ENCODE measurements around the gene TOR3A. TPM values are rescaled to one million over a fixed set of nuclear protein-coding genes. Genes with fewer than 3 reads are reported as not detected.

Gene TOR3A
- total and polyA plus RNA-seq, 2 of the 8 experiments (the other 6 are each of a cell fraction or from before 2014, with no cell fraction given): 15.3 to 21.4 TPM

- no peak overlapping the region for H3K23ac ChIP-seq (ENCODE audit: insufficient read length)
- TF ChIP-seq JUN (IDR thresholded peaks at IDR 0.05; ENCODE audit: low read depth, low read length): no peak
- TF ChIP-seq, protein P1, sequence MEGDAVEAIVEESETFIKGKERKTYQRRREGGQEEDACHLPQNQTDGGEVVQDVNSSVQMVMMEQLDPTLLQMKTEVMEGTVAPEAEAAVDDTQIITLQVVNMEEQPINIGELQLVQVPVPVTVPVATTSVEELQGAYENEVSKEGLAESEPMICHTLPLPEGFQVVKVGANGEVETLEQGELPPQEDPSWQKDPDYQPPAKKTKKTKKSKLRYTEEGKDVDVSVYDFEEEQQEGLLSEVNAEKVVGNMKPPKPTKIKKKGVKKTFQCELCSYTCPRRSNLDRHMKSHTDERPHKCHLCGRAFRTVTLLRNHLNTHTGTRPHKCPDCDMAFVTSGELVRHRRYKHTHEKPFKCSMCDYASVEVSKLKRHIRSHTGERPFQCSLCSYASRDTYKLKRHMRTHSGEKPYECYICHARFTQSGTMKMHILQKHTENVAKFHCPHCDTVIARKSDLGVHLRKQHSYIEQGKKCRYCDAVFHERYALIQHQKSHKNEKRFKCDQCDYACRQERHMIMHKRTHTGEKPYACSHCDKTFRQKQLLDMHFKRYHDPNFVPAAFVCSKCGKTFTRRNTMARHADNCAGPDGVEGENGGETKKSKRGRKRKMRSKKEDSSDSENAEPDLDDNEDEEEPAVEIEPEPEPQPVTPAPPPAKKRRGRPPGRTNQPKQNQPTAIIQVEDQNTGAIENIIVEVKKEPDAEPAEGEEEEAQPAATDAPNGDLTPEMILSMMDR (IDR thresholded peaks at IDR 0.05; ENCODE audit: control extremely low read depth in 1 of 3, insufficient read depth in 1 of 3, low read depth in 1 of 3, low read length in 3 of 3): peak in 2 of 3 experiments; percentile 9 to 19; a peak in 2 of 4 replicates
- no peak overlapping the region for H4K8ac ChIP-seq (ENCODE audit: extremely low read depth, insufficient read depth, low read length)
- H3K4me3 ChIP-seq (ENCODE audit: extremely low read depth in 1 of 4, insufficient read depth in 2 of 4, low read depth in 3 of 4, low read length in 4 of 4): no peak overlapping the region
- H3K23me2 ChIP-seq (ENCODE audit: low read depth, low read length): no peaks in the 10 kb centered on the region; the same call in 1 of the 2 replicates
- peaks cover 6 to 34% (median 23%) of the 10 kb centered on the region in 4 experiments for H3K36me3 ChIP-seq (ENCODE audit: control insufficient read depth in 2 of 4, insufficient read depth in 4 of 4, low read length in 3 of 4)
- no peak overlapping the region for H2BK12ac ChIP-seq (ENCODE audit: low read depth, low read length)
- H3K9ac ChIP-seq (replicated peaks in 1 of 4; ENCODE audit: extremely low read depth in 1 of 4, low read depth in 3 of 4, low read length in 3 of 4): no peak overlapping the region
- no peak for DNase-seq (ENCODE audit: low read depth in 1 of 2, low spot score in 2 of 2)
- H3K4ac ChIP-seq (replicated peaks; ENCODE audit: insufficient read length, low read depth, low read length): no peak overlapping the region
- CTCF ChIA-PET (ENCODE audit: partially characterized antibody): interaction anchor here (0.9 to 5.7 kb wide), 7 partner anchors 10 to 280 kb away, joined by 3 to 41 read pairs (median 4); no protein-coding TSS in a partner anchor
- no peak overlapping the region; the same call in 1 of the 2 replicates for H2BK5ac ChIP-seq (ENCODE audit: low read depth, low read length)
- H3K56ac ChIP-seq (replicated peaks; ENCODE audit: insufficient read length, low read depth, low read length): no peak overlapping the region
- no peaks in the 10 kb centered on the region for H3K27me3 ChIP-seq (replicated peaks in 1 of 4; ENCODE audit: control insufficient read depth in 3 of 4, extremely low read depth in 1 of 4, insufficient read depth in 3 of 4, low read length in 3 of 4)
- H3K79me2 ChIP-seq (ENCODE audit: control insufficient read depth in 1 of 2, insufficient read depth in 2 of 2, low read length in 2 of 2): peaks cover 0 to 17% of the 10 kb centered on the region in 2 experiments; a peak in 1 of 4 replicates
- H3K14ac ChIP-seq (ENCODE audit: insufficient read length): no peak overlapping the region
- H2AFZ ChIP-seq (ENCODE audit: low read length): no peak overlapping the region
- H4K91ac ChIP-seq (replicated peaks; ENCODE audit: insufficient read length, low read length): no peak overlapping the region
- H2BK15ac ChIP-seq (ENCODE audit: low read length): no peak overlapping the region
- H2BK20ac ChIP-seq (ENCODE audit: low read length): no peak overlapping the region
- H2BK120ac ChIP-seq (replicated peaks; ENCODE audit: low read depth, low read length): no peak overlapping the region
- POLR2A ChIA-PET (ENCODE audit: partially characterized antibody): interaction anchor here (0.6 to 2.2 kb wide), 3 partner anchors 9 to 15 kb away, joined by 3 to 6 read pairs (median 4); partner anchors contain the start of gene TOR3A
- FAIRE-seq: no peak
- peaks cover 8% of the 10 kb centered on the region; the same call in 1 of the 2 replicates for H3K79me1 ChIP-seq (ENCODE audit: low read depth, low read length)
- H3K4me2 ChIP-seq (ENCODE audit: insufficient read depth in 1 of 2, low read depth in 2 of 2, low read length in 2 of 2): no peak overlapping the region
- H4K20me1 ChIP-seq (replicated peaks in 1 of 2; ENCODE audit: control insufficient read depth in 1 of 2, insufficient read depth in 2 of 2, low read length in 2 of 2): peaks cover 5 to 7% of the 10 kb centered on the region in 2 experiments
- peaks cover 0 to 19% (median 12%) of the 10 kb centered on the region in 4 experiments; a peak in 6 of 7 replicates for H3K4me1 ChIP-seq (replicated peaks in 1 of 4; ENCODE audit: control insufficient read depth in 3 of 4, insufficient read depth in 4 of 4, low read length in 3 of 4)
- H4K5ac ChIP-seq (ENCODE audit: insufficient read length, low read depth, low read length): no peak overlapping the region
- H3K9me3 ChIP-seq (ENCODE audit: insufficient read depth in 2 of 2, low read depth in 1 of 2, low read length in 1 of 2): no peaks in the 10 kb centered on the region
- H2AK5ac ChIP-seq (ENCODE audit: low read depth, low read length): no peak overlapping the region
- H3K27ac ChIP-seq (ENCODE audit: low read depth, low read length): no peak overlapping the region
- no peak overlapping the region for H3K18ac ChIP-seq (ENCODE audit: extremely low read depth, low read length)
- WGBS, 2 experiments (ENCODE audit: extremely low coverage in 1 of 2, insufficient coverage in 1 of 2, insufficient read length in 1 of 2, insufficient replicate concordance in 2 of 2, low coverage in 1 of 2, low lambda C conversion rate in 2 of 2, missing lambda C conversion rate in 1 of 2): 96% methylated on average over 8 of the region's 8 CpGs; no CpG with 5 or more reads in 1 of the 2 experiments
These were observed 8.7 kb downstream of the TOR3A start for GRCh38 chr1:179090522-179090921.

All from H1 (cell line).